Measurements from ENCODE around the gene PRKCZ.

GRCh38 chr1:2078170-2078569 lies 28.0 kb downstream of the PRKCZ start:
- TF ChIP-seq ZNF274 (IDR thresholded peaks at IDR 0.05; ENCODE audit: low read depth, low read length) (no peak), YY1 (IDR thresholded peaks at IDR 0.05; ENCODE audit: insufficient read depth, insufficient read length) (no peak), SUZ12 (IDR thresholded peaks at IDR 0.05; ENCODE audit: extremely low read depth, insufficient read depth, insufficient read length) (no peak)

Measured in NT2/D1 (cell line).